GM21528 (cell line): ENCODE data around the gene PTCD1.

Experiments
- ATAC-seq: cut with Tn5 transposase; IDR thresholded peaks from one replicate; pipeline ENCODE4 v1.9.1; 2021; ENCODE audit warnings: mild to moderate bottlenecking, moderate library complexity; ENCODE audit not compliant: unreplicated experiment, low FRiP score

Gene PTCD1

DNA sequence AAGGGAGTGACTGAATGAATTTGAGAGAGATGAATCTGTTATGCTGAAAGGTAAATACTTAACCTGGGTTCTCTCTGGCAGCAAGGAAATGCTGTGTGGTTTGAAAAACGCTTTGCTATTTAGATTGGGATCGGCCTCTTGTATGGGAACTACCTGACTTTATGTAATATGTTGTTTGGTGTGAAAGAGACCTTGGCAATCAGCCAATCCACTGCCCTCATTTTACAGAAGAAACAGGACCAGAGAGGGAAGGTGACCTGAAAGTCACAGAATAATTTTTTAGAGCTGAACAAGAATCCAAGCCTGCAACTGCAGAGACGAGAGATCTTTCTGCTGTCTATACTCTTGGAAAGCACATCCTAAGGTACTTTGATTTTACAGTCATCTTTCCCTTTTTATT is 28.8 kb downstream of the PTCD1 start:
- no peak for ATAC-seq

DNA sequence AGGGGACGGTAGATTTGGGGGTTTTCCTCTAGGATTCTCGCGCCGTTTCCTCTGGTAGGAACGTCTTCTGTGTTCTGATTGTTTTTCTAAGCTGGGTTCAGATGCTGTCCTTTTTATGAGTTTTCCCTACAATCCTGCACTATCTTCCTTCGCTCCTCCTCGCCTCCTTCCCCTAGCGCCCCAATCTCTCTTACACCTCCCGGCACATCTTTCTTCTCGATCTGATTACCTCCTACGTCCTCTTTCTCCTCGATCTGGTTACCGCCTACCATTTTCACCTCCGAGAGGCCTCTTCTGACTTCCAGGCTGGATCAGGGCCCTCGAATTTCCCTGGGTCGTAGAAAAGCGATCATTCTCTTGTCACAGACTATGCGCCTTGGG is 29.4 kb downstream of the PTCD1 start:
- ATAC-seq, result peak; percentile 17

DNA sequence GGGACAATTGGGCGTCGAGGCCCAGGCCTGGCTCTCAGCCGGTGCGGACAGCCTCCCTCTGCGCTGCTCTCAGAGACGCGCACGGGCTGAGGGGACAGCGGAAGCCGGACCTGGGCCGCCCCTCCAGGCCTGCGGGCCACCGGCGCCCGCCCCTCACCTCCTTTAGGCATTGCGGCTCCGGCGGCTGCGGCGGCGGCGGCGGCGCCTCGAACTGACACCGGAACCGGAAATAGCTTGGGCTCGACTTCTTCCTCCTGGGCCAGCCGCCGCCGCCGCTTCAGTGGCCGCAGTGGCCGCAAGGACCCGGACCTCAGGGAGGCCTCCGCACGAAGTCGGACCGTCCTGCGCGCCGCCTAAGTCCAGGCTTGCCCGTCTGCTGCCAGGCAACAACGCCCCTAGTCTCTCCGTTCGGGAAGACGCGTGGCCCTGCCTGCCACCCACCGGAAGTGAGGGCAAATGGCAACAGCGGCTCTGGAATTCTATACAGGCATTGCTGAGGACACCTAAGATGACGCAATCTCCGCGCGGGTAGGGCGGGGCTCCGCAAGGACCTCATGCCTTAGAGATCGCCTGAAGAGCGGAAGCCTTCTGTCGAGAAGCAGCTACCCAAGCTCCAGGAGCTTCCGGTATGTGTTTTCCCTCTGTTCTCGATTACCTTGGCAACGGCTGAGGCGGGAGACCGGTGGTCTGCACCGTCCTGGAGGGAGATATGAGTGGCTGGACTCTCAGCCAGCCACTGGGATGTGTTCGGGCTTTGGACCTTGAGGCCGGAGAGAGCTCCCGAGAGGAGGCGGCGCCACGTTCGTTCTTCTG is 30.0 kb downstream of the PTCD1 start, which contains the start of the genes BUD31 and PDAP1:
TSS of gene BUD31 (plus strand) at position 591 of the 813 bp plus-strand sequence. CDS start 2,124 bp downstream, outside the sequence.
TSS of gene PDAP1 (minus strand) at position 219 of the 813 bp plus-strand sequence. CDS start at position 170, 49 bp downstream.
- peak; percentile 76 for ATAC-seq

DNA sequence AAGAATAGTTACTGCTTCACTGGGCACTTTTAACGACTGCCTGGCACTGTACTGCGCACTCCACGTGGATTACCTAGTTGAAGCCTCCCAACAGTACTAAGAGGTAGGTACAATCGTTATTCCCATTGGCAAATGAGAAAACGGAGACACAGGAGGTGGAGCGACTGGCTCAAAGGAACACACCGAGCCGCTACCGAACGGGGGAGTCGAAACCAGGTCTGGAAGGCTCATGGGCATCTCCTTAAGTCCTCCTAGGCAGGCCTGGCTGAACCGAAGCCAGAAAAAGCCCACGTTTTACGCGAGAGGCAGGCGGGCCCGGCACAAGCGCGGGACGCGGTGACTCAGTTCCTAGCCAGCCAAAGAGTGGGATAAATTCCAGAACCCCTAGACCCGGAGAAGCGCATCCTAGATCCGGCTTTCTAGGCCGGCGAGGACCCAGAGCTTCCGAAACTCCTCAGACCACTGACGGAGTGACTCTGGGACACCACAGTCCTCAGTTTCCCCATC is 30.7 kb downstream of the PTCD1 start:
- peak; percentile 6 for ATAC-seq

DNA sequence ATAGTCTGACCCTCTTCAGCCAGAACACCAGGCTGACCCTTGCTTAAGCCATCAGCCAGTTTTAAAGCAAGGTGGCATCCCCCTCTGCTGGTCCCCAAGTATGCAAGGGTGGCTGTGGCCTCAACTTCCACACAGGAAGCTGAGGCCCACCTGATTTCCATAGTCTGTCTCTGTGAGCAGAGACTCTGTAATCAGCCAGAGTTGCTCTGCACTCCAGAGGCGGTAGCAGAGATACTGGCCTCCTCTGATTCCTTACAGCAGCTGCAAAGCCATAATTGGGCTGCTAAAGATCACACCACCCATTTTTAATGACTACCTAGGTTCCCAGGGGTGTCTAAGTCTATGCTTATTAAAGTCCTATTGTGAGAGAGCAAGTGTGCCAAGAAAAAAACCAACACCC is 32.0 kb downstream of the PTCD1 start:
- ATAC-seq, result no peak

DNA sequence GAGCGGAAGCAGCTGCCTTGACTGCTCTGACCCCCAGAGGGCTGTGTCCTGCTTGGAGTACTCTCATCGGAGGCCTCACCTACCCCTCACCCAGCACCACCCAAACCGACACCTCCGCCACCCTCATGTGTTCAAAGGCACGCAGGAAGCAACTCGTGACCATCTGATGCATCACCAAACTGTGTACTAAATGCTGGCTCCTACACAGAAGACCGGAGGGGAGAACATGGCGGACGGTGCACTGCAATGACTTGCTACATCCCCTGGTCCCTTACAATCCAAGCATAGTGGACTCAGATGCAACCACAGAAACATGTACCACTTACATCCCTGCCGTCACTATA is 33.6 kb downstream of the PTCD1 start:
- no peak for ATAC-seq

DNA sequence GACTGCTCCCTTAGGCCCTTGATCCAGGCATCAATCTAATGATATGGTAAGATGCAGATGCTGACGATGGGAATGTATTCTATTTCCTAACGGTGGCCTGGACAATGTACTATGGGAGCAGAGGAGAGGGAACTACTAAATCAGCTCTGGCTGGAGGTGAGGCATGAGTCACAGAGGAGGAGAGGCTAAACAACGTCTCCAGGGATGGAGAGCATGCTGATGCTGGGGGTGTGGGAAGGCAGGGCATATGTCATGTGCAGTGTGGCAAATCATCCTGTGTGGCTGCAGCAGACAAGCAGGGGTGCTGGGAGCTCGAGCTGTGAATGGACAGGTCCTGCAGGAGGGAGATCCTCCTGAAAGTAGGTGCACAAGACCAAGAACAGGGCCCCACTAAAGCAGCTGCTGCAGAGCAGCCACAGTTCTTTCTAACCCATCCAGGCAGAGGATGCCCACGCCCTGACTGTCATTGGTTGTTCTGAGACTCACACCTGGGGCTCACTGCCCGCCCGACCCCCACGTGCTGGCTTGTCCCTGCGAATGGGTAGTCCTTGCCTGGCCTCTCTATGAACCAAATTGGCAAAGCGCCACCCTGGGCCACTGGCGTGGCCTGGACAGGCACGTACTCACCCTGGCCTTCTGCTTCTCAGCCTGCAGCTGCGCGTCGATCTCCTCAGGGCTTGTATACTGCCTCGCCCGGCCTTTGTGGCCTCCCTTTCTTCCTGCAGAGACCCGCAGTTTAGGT is 34.2 kb downstream of the PTCD1 start:
- no peak for ATAC-seq

DNA sequence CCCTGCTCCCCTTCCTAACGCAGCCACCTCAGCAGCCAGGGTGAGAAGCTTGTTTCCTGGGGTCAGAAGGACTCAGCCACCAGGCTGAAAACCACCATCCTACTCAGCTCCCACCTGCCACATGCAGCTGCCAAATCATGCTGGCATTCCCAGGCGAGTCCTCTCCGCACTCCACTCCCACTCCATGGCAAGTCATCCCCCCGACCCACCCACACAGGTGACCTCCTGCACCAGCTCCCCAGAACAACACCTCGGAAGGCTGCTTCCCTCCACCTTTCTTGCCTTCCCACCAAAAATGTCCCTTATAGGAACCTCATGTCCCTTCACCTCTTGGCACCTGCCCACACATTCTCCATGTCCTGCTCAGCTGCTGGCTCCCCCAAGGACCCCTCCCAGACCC is 34.8 kb downstream of the PTCD1 start:
- ATAC-seq, result no peak

DNA sequence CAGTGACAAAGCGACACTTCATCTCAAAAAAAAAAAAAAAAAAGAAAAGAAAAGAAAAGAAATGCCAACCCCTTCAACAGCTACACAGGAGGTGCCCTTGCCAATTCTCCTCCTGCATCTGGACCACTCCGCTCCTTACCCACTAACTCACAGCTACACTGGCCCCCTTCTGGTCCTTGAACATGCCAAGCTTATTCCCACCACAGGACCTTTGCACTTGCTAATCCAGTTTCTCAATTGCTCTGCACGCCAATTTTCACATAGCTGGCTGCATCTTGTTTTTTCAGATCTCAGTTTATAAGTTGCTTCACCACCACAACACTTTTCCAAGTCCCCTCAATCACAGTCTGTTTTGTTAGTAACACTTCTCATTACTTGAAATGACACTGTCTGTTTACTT is 35.7 kb downstream of the PTCD1 start:
- no peak for ATAC-seq

DNA sequence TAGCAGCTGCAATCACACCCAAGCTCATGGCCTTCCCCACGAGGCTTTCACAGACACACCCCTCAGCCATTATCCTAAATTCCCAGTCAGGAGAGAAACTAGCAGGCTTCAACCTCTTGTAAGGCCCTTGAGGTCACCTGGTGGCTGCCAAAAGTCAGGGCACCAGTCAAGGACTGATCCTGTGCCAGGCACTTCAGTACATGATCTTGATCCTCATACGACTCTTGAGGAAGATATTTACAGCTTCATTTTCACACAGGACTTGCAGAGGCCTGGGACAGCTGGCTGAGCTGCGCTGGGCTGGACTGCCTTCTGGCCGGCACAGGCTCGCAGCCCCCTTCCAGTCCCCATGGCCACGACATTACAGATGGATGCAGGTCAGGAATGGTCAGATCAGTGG is 39.0 kb downstream of the PTCD1 start:
- ATAC-seq, result no peak

DNA sequence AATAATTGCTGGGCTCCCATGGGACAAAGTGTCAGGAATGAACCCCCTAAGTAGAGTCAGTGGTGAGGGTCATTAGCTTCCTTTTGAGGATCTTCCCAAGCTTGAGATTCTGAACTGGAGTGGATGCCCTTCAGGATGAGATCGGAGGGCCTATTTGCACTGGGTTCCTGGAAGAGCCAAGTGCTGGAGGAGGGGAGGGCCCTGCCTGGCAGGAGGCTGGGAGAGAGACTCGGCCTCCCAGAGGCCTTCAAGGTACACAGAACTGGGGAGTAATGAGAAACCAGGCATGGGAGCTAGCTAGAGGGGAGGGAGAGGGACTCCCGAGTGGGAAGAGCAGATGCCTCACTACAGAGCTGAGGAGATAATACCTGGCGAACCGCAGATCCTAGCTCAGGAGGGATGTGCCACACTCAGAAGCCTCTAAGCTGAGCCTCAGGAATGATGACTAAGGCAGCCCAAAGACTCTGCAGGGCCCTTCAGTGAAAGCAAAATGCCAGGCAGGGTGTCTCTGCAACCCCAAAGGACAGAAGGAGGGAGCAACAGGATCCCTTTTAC is 39.6 kb downstream of the PTCD1 start:
- no peak for ATAC-seq

DNA sequence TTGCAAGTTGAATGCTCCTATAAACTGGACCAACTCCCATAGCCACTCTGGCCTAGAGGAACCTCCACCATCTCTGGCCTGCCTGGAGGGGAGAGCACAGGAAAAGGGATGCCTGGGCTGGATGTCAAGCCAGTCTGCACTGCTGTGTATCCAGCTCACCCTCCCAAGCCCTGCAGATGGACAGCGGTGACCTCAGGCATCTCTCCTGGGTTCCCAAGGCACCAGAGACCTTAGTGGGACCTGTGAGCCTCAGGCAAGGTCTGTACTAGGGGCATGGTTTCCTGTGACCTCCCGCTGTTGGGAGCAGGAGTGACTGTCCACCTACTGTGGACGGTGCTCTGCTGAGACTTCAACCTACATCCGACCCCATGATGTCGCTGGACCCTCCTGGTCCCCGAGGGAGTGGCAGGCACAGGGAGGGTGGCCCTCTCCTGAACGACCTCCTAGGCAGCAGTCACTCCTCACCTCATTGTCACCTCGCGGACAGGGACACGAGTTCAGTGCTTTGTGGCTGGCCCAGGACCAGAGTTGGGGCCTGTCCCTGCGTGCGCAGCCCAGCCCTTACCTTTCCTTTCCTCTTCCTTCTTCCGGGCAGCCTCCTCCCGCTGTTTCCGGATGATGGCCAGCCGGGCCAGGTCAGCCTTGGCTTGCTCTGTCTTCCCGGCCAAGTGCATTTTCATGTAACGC is 41.2 kb downstream of the PTCD1 start:
- no peak for ATAC-seq

DNA sequence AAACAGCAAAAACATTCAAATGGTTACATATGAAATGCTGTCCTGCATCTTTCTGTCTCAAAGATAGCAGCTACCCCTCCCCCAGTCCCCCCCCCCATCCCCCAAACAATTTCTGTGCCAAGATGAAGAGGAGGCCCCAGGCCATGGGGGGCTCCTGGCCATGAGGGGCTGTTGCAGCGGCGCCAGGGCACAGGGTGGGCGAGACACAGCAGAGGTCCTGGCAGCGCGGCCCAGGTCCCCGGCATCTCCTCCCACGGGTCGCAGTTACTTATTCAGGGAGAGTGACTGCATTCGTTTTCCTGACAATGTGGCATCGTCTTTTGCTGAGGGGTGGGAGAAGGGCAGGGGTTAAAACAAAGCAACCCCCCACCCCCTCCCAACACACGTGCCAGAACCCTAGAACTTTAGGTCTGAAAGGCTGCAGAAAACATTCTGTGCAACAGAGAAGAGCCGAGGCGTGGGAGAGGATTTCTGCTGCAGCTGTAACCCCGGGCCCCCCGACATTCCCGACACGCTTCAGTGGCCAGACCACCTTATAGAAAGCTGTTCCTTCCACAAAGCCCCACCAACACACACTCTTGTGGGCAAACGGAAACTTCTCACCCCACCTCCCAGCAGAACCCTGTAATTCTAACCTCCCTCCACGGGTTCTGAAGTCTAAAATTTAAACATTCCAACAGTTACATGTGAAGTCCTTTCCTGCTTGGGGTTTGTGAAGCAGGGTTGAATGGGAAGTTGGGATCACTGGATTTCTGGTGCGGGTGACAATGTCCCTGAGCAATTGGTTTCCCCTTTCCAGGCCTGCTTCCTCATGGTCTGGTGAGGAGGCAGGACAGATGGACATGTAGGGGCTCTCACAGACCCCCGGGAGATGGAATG is 41.9 kb downstream of the PTCD1 start:
- ATAC-seq, result no peak

DNA sequence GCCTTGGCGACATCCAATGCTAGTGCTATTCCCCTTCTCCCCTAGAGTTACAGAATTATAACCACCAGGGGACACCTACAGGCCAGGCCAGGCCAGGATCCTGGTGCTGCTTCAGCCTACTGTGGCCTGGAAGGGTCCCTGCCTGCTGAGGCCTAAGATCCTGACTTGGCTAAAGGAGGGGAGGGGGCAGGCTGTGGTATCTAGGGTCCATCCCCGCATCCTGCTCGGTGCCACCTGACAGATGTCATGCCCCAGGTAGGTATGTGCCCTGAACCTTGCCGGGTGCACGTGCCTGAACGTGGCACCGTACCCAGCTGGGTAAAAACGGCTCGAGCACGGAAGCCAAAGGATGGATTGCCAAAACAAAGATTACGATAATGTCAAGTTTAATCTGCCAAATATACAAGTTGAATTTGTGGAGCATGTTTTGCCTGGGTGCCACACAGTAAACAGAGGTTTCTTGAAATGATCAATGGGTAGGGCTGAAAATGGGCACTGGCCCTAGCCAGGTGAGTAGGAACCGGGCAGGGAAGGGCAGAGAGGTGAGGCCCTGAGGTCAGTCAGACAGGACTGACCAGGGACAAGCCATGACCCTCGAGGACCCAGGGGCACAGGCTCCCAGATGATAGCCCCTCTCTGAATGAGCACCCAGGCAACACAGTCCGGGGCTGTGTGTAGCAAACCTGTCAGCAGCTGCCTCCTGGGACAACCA is 42.8 kb downstream of the PTCD1 start:
- no peak for ATAC-seq

DNA sequence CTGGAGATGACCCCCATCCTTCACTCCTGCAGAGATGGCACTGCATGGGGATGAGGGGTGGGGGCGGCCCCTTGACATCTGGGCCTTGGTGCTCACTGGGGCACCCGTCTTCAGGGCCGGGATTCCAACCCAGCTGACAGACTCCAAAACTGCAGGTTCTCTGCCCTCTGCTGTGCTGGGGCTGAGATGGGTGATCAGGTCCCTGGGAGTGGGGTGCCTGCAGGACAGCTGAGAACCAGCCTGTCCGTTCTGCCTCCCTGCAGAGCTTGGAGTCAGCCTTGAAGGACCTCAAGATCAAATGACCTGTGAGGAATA is 44.5 kb downstream of the PTCD1 start:
- ATAC-seq, result no peak

DNA sequence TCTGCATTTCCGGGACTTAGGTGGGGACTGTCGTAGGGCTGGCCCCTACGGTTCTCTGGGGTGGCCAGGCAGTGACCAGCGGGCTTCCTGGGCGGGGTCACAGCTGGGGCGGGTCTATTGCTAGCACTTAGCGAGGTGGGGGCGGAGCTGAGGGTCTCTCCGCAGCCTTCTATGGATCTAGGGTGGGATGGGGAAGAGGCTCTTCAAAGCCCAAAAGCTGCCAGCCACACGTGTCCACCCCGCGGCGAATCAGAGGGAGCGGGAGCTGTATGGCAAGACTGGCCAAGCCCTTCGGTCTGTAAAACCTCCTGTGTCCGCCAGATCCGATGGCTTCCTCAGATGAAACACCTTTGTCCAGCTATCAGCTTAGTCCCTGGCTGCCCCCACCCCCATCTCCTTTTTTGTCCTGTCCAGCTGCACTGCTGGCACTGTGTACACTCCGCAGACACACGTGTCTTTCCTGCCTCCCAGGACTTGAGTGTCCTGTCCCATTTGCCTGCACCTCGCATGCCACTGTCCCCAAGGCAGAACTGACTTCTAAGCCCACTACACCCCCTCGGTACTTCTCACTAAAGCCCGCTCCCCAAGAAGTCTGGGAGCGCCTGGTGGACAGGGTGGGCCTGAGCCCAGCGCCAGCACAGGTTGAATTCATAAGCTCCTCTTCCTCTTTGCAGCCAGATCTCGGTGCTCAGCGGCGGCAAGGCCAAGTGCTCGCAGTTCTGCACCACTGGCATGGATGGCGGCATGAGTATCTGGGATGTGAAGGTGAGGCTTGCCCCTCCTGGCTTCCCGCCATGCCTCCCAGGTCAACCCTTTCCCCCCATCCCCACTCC is 45.0 kb downstream of the PTCD1 start:
- ATAC-seq, result no peak

DNA sequence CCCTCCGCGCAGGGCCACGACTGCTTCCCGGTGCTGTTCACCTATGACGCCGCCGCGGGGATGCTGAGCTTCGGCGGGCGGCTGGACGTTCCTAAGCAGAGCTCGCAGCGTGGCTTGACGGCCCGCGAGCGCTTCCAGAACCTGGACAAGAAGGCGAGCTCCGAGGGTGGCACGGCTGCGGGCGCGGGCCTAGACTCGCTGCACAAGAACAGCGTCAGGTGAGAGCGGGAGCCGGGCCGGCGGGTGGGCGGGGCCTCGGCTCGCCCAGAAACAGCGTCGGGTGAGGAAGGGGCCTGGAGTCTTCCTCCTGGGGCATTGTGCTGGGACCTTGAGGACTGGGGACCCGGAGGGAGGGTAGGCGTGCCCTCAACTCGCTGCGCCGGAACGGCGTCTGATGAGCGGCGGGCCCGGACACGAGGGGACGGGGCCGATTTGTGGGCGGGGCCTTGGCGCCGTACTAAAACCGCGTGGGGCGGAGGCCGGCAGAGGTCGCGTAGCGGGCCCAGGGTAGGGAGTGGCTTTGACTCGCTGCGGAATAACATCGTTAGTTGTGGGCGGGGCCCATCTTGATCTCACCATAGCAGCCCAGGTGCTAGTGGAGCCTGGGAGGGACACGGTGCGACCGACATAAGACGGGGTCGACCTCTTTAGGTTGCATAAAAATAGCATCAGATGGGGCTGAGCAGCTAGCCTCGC is 45.8 kb downstream of the PTCD1 start:
- no peak for ATAC-seq

DNA sequence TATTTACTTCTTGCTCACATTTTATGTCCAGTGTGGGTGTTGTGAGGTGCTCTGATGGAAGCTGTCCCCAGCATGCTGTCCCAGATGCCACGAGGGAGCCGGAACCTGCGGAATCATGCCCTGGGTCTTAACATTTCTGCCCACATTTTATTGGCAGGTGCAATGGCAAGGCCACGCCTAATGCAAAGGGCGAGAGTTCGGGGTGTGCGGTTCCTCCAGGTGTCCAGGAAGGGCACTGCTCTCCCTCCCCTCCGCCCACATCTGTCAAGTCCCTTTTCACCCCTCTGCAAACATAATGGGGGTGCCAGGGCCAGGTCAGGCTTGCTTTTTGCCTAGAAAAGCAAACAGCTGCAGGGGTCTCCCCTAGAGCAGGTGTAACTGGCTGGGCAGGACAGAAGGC is 46.6 kb downstream of the PTCD1 start:
- ATAC-seq, result no peak
